HCT116 (cell line): ENCODE measurements around the gene NTN5. TPM values are rescaled to one million over a fixed set of nuclear protein-coding genes. Genes with fewer than 3 reads are reported as not detected.

Experiments used
- ATAC-seq: fragments of 200-7000 bp; cut with Tn5 transposase; 2 replicates; pipeline ENCODE4 v1.9.1; 2020; ENCODE audit warnings: mild to moderate bottlenecking, moderate library complexity
- BruUV-seq: library from RNA; stranded (reverse); fragments of 400-500 nt; replicated peaks from 2 replicates; lab custom pipeline; 2021; lab: Mats Ljungman, UMichigan
- CTCF ChIA-PET: fragments of 300-600 bp; sonication (Branson Sonifier 250); formaldehyde crosslinking; loops from one replicate; lab custom pipeline; 2021; ENCODE audit warnings: antibody characterized with exemption; lab: Charles Lee
- POLR2A ChIA-PET: fragments of 300-600, 350-600 bp; sonication (Branson Sonifier 250); formaldehyde crosslinking; loops from one replicate; lab custom pipeline; 2021; ENCODE audit warnings: antibody characterized with exemption; lab: Charles Lee
- RAD21 ChIA-PET, 2 experiments: fragments of 300-600 bp; sonication (Branson Sonifier 250); formaldehyde crosslinking; loops; one replicate each; lab custom pipeline; 2023; ENCODE audit warnings: low total read pairs in 2 of 2; ENCODE audit not compliant: uncharacterized antibody in 2 of 2, unreplicated experiment in 2 of 2, low non-redundant PET in 1 of 2; lab: Charles Lee
- DNase-seq: peaks from one replicate; pipeline ENCODE4 v3.0.0-alpha.2; 2010; ENCODE audit warnings: low read depth, low spot score
- H2AFZ ChIP-seq: fragments of 200-600 bp; shearing (Covaris generic), sonication (generic); 2 replicates; pipeline ENCODE4 v1.6.1; 2017; ENCODE audit warnings: low read depth, mixed run types, mixed read lengths, antibody characterized with exemption, low read length; ENCODE audit not compliant: poor library complexity, severe bottlenecking
- H3K27ac ChIP-seq: 2 replicates; pipeline ENCODE4 v1.5.1; 2012; ENCODE audit warnings: low read depth, low read length
- H3K27me3 ChIP-seq: fragments of 200-600 bp; sonication (generic); 2 replicates; pipeline ENCODE4 v1.6.1; 2016; ENCODE audit warnings: mixed run types, low read length, mixed read lengths; ENCODE audit not compliant: insufficient read depth
- H3K36me3 ChIP-seq, 2 experiments: fragments of 200-500 bp in 1 of 2; fragments of 200-600 bp in 1 of 2; sonication (Bioruptor generic) in 1 of 2; sonication (generic) in 1 of 2; 2 replicates each; pipeline versions ENCODE4 v1.5.1 to v1.6.1; 2014 to 2016; ENCODE audit warnings: low read length in 2 of 2, inconsistent platforms in 1 of 2, mixed read lengths in 1 of 2, mixed run types in 1 of 2; ENCODE audit not compliant: insufficient read depth in 2 of 2, control insufficient read depth in 1 of 2
- H3K4me1 ChIP-seq, 2 experiments: fragments of 200-600 bp in 1 of 2; sonication (generic) in 1 of 2; 2 replicates each; pipeline versions ENCODE4 v1.5.1 to v1.6.1; 2012 to 2017; ENCODE audit warnings: low read length in 2 of 2, inconsistent platforms in 1 of 2, mild to moderate bottlenecking in 1 of 2, mixed read lengths in 1 of 2, mixed run types in 1 of 2, moderate library complexity in 1 of 2; ENCODE audit not compliant: insufficient read depth in 2 of 2, control insufficient read depth in 1 of 2
- H3K4me2 ChIP-seq: fragments of 200-600 bp; sonication (generic); 2 replicates; pipeline ENCODE4 v1.6.1; 2017; ENCODE audit warnings: mixed run types, low read length, mixed read lengths
- H3K4me3 ChIP-seq, 2 experiments: fragments of 200-600 bp in 1 of 2; sonication (generic) in 1 of 2; replicated peaks in 1 of 2; 2 replicates each; pipeline ENCODE4 v1.5.1; 2011 to 2016; ENCODE audit warnings: low read length in 2 of 2, control low read depth in 1 of 2, low read depth in 1 of 2, mild to moderate bottlenecking in 1 of 2, mixed read lengths in 1 of 2, mixed run types in 1 of 2
- H3K79me2 ChIP-seq: fragments of 200-600 bp; sonication (generic); 2 replicates; pipeline ENCODE4 v1.6.1; 2017; ENCODE audit warnings: mild to moderate bottlenecking, mixed run types, low read length, moderate library complexity, mixed read lengths; ENCODE audit not compliant: insufficient read depth
- H3K9ac ChIP-seq: fragments of 200-600 bp; sonication (generic); 2 replicates; pipeline ENCODE4 v1.6.1; 2016; ENCODE audit warnings: low read length, mixed read lengths
- H3K9me2 ChIP-seq: fragments of 200-600 bp; sonication (generic), shearing (Covaris generic); 2 replicates; pipeline ENCODE4 v1.6.1; 2017; ENCODE audit warnings: mixed run types, mild to moderate bottlenecking, moderate library complexity; ENCODE audit not compliant: insufficient read depth
- H3K9me3 ChIP-seq, 2 experiments: fragments of 200-500 bp in 1 of 2; fragments of 200-600 bp in 1 of 2; sonication (Bioruptor generic) in 1 of 2; sonication (generic) in 1 of 2; 2 replicates each; pipeline ENCODE4 v1.6.1; 2014 to 2017; ENCODE audit warnings: low read length in 2 of 2, mixed read lengths in 2 of 2, inconsistent platforms in 1 of 2, low read depth in 1 of 2, mild to moderate bottlenecking in 1 of 2, mixed run types in 1 of 2, moderate library complexity in 1 of 2; ENCODE audit not compliant: control insufficient read depth in 1 of 2, insufficient read depth in 1 of 2
- H4K20me1 ChIP-seq: fragments of 200-600 bp; sonication (generic), shearing (Covaris generic); 2 replicates; pipeline ENCODE4 v1.6.1; 2017; ENCODE audit warnings: mixed run types, mild to moderate bottlenecking, moderate library complexity; ENCODE audit not compliant: insufficient read depth
- CEBPB ChIP-seq: IDR thresholded peaks from 2 replicates; pipeline ENCODE4 v1.6.1; 2012; ENCODE audit warnings: low read depth
- EGR1 ChIP-seq: IDR thresholded peaks from 2 replicates; pipeline ENCODE4 v1.6.1; 2012; ENCODE audit warnings: low read depth
- ELF1 ChIP-seq: IDR thresholded peaks from 2 replicates; pipeline ENCODE4 v1.6.1; 2012; ENCODE audit warnings: low read depth, borderline replicate concordance
- EZH2 ChIP-seq: fragments of 200-600 bp; sonication (generic); IDR thresholded peaks from 2 replicates; pipeline ENCODE4 v1.6.1; 2017; ENCODE audit warnings: antibody characterized with exemption, mixed run types
- EZH2phosphoT487 ChIP-seq: fragments of 200-600 bp; IDR thresholded peaks from 2 replicates; pipeline ENCODE4 v1.6.1; 2018; ENCODE audit warnings: antibody characterized with exemption, borderline replicate concordance
- FOSL1 ChIP-seq: IDR thresholded peaks from 2 replicates; pipeline ENCODE4 v1.6.1; 2012; ENCODE audit warnings: low read depth
- JUND ChIP-seq: IDR thresholded peaks from 2 replicates; pipeline ENCODE4 v1.6.1; 2012
- POLR2A ChIP-seq: IDR thresholded peaks from 2 replicates; pipeline ENCODE4 v1.7.0; 2011; ENCODE audit warnings: borderline replicate concordance; ENCODE audit not compliant: insufficient read depth, insufficient read length; ENCODE audit errors: extremely low read depth
- POLR2AphosphoS5 ChIP-seq: IDR thresholded peaks from 2 replicates; pipeline ENCODE4 v1.6.1; 2011; ENCODE audit warnings: mild to moderate bottlenecking, low read depth, low read length, moderate library complexity
- RAD21 ChIP-seq: IDR thresholded peaks from 2 replicates; pipeline ENCODE4 v1.6.1; 2012; ENCODE audit warnings: low read depth, mild to moderate bottlenecking
- SP1 ChIP-seq: IDR thresholded peaks from 2 replicates; pipeline ENCODE4 v1.6.1; 2012; ENCODE audit warnings: low read depth
- SRF ChIP-seq: IDR thresholded peaks from 2 replicates; pipeline ENCODE4 v1.6.1; 2012; ENCODE audit warnings: low read depth
- YY1 ChIP-seq: IDR thresholded peaks from 2 replicates; pipeline ENCODE4 v1.6.1; 2011; ENCODE audit warnings: low read length, low read depth, moderate library complexity, mild to moderate bottlenecking; ENCODE audit not compliant: insufficient replicate concordance; ENCODE audit errors: extremely low read depth
- ZBTB33 ChIP-seq: IDR thresholded peaks from 2 replicates; pipeline ENCODE4 v1.6.1; 2011; ENCODE audit warnings: mild to moderate bottlenecking, low read length, moderate library complexity; ENCODE audit not compliant: insufficient replicate concordance; ENCODE audit errors: extremely low read depth
- ZFX ChIP-seq: fragments of 450-650 bp; IDR thresholded peaks from 2 replicates; pipeline ENCODE4 v1.6.1; 2017
- ZNF274 ChIP-seq: fragments of 200-500 bp; sonication (Bioruptor generic); IDR thresholded peaks from 2 replicates; pipeline ENCODE4 v1.6.1; 2014; ENCODE audit warnings: mild to moderate bottlenecking, low read depth, low read length, inconsistent platforms
- intact Hi-C: fragments of 100-400 bp; cut with micrococcal nuclease; formaldehyde crosslinking; loops from 2 replicates; pipeline ENCODE4 v1.10.0; 2022
- total RNA-seq: library from RNA; stranded (reverse); gene quantifications from one replicate; pipeline ENCODE4 v1.2.1, GENCODE V29; 2021; ENCODE audit not compliant: unreplicated experiment
- TF ChIP-seq, protein P1 (sequence below): IDR thresholded peaks from 2 replicates; pipeline ENCODE4 v1.6.1; 2012
- TF ChIP-seq, protein P2 (sequence below): IDR thresholded peaks from 2 replicates; pipeline ENCODE4 v1.6.1; 2012

The NTN5 gene
- total RNA-seq, 1 experiment from 2014 or later, result 3.1 TPM

- POLR2A ChIA-PET, result no interaction called here
- Histone ChIP-seq H3K27me3 (no peaks in the 10 kb centered on the region), H3K27ac (no peak overlapping the region), H3K9me2 (no peaks in the 10 kb centered on the region), H3K9ac (no peak overlapping the region), H3K9me3 (no peaks in the 10 kb centered on the region), H3K4me1 (peaks cover 3 to 12% of the 10 kb centered on the region in 2 experiments; a peak in 3 of 4 replicates), H2AFZ (no peak overlapping the region), H3K79me2 (no peaks in the 10 kb centered on the region), H3K4me3 (no peak overlapping the region), H4K20me1 (no peaks in the 10 kb centered on the region), H3K4me2 (no peak overlapping the region), H3K36me3 (no peaks in the 10 kb centered on the region)
- TF ChIP-seq CEBPB (no peak), ZNF274 (no peak)
- CTCF ChIA-PET, result no interaction called here
- intact Hi-C loops, result no loop called here
- BruUV-seq, result no TSS peak
- RAD21 ChIA-PET, result no interaction called here
- DNase-seq (no peak), ATAC-seq (no peak)
Observed at GRCh38 chr19:48671446-48671995, 1.3 kb downstream of the NTN5 start.

- ChIA-PET RAD21 (no interaction called here), POLR2A (no interaction called here), CTCF (no interaction called here)
- H3K9me2 ChIP-seq, result no peaks in the 10 kb centered on the region
- H3K27ac ChIP-seq, result no peak overlapping the region
- no peak for ATAC-seq
- no peaks in the 10 kb centered on the region for H4K20me1 ChIP-seq
- H3K4me1 ChIP-seq, result peaks cover 3 to 12% of the 10 kb centered on the region in 2 experiments; a peak in 3 of 4 replicates
- no peaks in the 10 kb centered on the region for H3K27me3 ChIP-seq
- no peak overlapping the region for H2AFZ ChIP-seq
- BruUV-seq, result no TSS peak
- no peak for DNase-seq
- no peaks in the 10 kb centered on the region for H3K9me3 ChIP-seq
- intact Hi-C loops, result no loop called here
- no peak overlapping the region for H3K4me2 ChIP-seq
- no peaks in the 10 kb centered on the region for H3K79me2 ChIP-seq
- no peak overlapping the region for H3K9ac ChIP-seq
- H3K4me3 ChIP-seq, result no peak overlapping the region
- no peaks in the 10 kb centered on the region for H3K36me3 ChIP-seq
- TF ChIP-seq ZBTB33 (no peak), EZH2 (no peak), EZH2phosphoT487 (no peak), POLR2AphosphoS5 (no peak), RAD21 (no peak), YY1 (no peak), JUND (no peak), POLR2A (no peak), EGR1 (no peak), ELF1 (no peak), ZFX (no peak), SRF (no peak), SP1 (no peak), FOSL1 (no peak)
- TF ChIP-seq, protein P1, sequence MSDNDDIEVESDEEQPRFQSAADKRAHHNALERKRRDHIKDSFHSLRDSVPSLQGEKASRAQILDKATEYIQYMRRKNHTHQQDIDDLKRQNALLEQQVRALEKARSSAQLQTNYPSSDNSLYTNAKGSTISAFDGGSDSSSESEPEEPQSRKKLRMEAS, result no peak
- TF ChIP-seq, protein P2, sequence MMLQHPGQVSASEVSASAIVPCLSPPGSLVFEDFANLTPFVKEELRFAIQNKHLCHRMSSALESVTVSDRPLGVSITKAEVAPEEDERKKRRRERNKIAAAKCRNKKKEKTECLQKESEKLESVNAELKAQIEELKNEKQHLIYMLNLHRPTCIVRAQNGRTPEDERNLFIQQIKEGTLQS, result no peak
Observed at GRCh38 chr19:48670699-48671445, 1.9 kb downstream of the NTN5 start.
